ENCODE measurements around the gene UBP1. TPM values are rescaled to one million over a fixed set of nuclear protein-coding genes. Genes with fewer than 3 reads are reported as not detected.
"Not testable (repeated sequence)": the region's sequence is repeated elsewhere in the genome, so short reads cannot be mapped to it uniquely, and the experiment has no call there.

Gene UBP1
- total RNA-seq, 4 donors from 2014 or later, result 27.1 to 51.5 (median 38.8) TPM

DNA sequence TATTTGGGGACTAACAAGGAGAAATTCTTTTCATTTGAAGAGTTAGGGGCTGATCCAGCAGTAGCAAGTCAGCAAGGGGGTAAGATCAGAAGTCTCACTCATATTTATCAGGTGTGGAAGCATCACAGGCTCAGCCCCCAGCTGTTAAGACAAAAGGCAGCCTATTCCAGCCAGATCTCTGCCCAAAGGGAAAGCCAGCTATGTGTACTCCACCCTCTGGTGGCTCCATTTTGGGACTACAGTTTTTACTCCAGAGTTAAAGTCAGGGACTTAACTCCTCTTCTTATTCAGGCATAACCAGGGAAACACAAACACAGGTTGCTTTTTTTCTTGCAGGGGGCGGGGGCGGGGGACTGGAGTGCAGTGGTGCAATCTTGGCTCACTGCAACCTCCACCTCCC is 19.2 kb downstream of the UBP1 start:
- intact Hi-C loops (cut with DNase I; ENCODE audit: low total_unique reads), result no loop called here
- no peak overlapping the region for H3K4me3 ChIP-seq (ENCODE audit: low read depth, poor library complexity, severe bottlenecking)
- DNase-seq (ENCODE audit: low spot score in 2 of 2), result no peak
- TF ChIP-seq, protein P1, sequence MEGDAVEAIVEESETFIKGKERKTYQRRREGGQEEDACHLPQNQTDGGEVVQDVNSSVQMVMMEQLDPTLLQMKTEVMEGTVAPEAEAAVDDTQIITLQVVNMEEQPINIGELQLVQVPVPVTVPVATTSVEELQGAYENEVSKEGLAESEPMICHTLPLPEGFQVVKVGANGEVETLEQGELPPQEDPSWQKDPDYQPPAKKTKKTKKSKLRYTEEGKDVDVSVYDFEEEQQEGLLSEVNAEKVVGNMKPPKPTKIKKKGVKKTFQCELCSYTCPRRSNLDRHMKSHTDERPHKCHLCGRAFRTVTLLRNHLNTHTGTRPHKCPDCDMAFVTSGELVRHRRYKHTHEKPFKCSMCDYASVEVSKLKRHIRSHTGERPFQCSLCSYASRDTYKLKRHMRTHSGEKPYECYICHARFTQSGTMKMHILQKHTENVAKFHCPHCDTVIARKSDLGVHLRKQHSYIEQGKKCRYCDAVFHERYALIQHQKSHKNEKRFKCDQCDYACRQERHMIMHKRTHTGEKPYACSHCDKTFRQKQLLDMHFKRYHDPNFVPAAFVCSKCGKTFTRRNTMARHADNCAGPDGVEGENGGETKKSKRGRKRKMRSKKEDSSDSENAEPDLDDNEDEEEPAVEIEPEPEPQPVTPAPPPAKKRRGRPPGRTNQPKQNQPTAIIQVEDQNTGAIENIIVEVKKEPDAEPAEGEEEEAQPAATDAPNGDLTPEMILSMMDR (IDR thresholded peaks at IDR 0.05), result no peak
- no peak for TF ChIP-seq POLR2A (IDR thresholded peaks at IDR 0.05)
- 100% methylated on average over 2 of the region's 2 CpGs for WGBS, 2 donors

DNA sequence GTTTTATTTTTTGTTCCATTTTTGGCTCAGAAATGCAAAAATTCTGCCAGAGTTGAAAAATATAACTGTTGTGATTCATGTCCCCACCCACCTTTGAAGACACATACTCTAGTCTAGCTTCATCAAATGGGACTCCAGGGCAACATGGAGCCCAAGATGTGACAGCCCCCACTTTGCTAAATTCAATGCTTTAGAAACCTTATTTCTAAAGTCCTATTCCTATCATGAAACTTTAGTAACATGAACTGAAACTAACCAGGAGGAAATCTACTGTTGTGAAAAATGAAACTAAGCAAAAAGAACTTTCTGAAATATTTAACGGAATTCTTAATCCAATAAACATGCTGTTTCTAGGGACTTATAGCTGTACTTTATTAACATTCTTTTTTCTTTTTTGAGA is 20.3 kb downstream of the UBP1 start:
- intact Hi-C loops (cut with DNase I; ENCODE audit: low total_unique reads), result no loop called here

DNA sequence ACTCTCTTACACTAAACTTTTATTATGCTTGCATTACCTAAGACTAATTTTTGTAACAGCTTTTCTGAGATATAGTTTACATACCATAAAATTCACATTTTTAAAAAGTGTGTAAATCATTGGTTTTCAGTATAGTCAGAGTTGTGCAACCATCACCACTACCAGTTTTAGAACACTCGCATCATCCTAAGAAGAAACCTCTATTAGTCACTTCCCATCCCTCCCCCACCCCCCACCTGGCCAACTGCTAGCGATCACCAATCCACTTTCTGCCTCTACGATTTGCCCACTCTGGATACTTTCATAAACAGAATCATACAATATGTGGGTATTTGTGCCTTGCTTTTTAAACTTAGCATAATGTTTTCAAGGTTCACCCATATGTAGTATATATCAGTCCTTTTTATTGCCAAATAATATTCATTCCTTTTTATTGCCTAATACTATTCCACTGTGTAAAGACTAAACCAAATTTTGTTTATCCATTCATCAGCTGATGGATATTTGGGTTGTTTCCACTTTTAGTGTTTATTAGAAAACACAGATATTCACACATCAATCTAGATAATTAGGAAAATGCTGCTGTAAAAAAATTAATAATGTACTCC is 23.0 kb downstream of the UBP1 start:
- DNase-seq (ENCODE audit: low spot score in 2 of 2), result no peak
- 87% methylated on average over 3 of the region's 3 CpGs for WGBS, 2 donors
- intact Hi-C loops (cut with DNase I; ENCODE audit: low total_unique reads), result no loop called here
- H3K4me3 ChIP-seq (ENCODE audit: low read depth, poor library complexity, severe bottlenecking), result no peak overlapping the region
- TF ChIP-seq POLR2A (IDR thresholded peaks at IDR 0.05), result no peak

More for the DNA sequence above, 20.3 kb downstream of the UBP1 start:
- TF ChIP-seq, protein P1 (IDR thresholded peaks at IDR 0.05), result no peak
- no peak for TF ChIP-seq POLR2A (IDR thresholded peaks at IDR 0.05)
- 77 to 90% methylated on average over 1 of the region's 1 CpG for WGBS, 2 donors
- DNase-seq (ENCODE audit: low spot score in 2 of 2), result no peak
- H3K4me3 ChIP-seq (ENCODE audit: low read depth, poor library complexity, severe bottlenecking), result no peak overlapping the region

DNA sequence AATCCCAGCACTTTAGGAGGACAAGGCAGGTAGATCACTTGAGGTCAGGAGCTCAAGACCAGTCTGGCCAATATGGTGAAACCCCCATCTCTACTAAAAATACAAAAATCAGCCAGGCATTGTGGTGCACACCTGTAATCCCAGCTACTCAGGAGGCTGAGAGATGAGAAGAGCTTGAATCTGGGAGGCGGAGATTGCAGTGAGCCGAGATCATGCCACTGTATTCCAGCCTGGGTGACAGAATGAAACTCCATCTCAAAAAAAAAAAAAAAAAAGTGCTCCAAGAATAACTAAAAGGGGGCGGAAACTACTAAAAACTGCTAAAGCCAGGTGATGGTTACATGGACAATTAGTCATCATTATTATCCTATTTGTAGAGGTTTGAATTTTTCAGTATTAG is 29.4 kb downstream of the UBP1 start:
- DNase-seq (ENCODE audit: low spot score in 2 of 2); H3K4me3 ChIP-seq (ENCODE audit: low read depth, poor library complexity, severe bottlenecking); intact Hi-C loops (cut with DNase I; ENCODE audit: low total_unique reads): not testable (repeated sequence)
- 90 to 95% methylated on average over 3 of the region's 3 CpGs for WGBS, 2 donors

DNA sequence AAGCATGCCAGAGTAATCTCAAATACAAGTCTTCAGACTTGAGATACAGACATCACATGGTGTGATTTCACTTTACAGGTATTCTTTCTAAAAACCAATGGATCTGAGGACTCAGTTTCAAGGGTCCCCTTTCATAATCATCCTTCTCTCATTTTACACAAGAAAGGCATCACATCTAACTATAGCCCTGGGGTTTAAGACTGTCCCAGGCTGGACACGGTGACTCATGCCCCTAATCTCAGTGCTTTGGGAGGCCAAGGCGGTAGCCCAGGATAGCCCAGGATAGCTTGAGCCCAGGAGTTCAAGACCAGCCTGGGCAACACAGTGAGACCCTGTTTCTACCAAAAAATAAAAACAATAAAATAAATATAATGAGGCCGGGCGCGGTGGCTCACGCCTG is 36.4 kb downstream of the UBP1 start:
- H3K4me3 ChIP-seq (ENCODE audit: low read depth, poor library complexity, severe bottlenecking), result no peak overlapping the region
- TF ChIP-seq, protein P1 (IDR thresholded peaks at IDR 0.05), result no peak
- no peak for TF ChIP-seq POLR2A (IDR thresholded peaks at IDR 0.05)
- WGBS, 2 donors, result 97 to 99% methylated on average over 6 of the region's 6 CpGs
- DNase-seq (ENCODE audit: low spot score in 2 of 2), result no peak
- intact Hi-C loops (cut with DNase I; ENCODE audit: low total_unique reads), result no loop called here

DNA sequence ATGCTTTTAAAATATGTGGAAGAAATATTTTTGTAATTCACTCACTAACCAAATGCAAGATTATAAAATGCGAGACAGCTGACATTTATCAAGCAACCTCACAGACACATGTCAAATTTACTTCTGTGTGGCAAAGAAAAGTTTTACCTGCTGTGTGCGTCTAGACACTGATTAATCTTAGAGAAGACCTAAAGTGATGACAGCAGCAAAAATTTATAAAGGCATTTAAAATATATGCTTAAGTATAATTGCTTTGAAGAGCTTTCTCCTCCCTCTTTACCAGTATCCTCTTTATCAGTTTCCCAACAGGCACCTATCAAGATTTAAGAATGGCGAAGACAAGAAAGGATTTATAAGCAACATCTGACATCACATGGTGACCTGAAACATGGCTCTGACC is 37.3 kb downstream of the UBP1 start:
- 93 to 96% methylated on average over 3 of the region's 3 CpGs for WGBS, 2 donors
- DNase-seq (ENCODE audit: low spot score in 2 of 2), result no peak
- intact Hi-C loops (cut with DNase I; ENCODE audit: low total_unique reads), result no loop called here
- no peak overlapping the region for H3K4me3 ChIP-seq (ENCODE audit: low read depth, poor library complexity, severe bottlenecking)
- no peak for TF ChIP-seq POLR2A (IDR thresholded peaks at IDR 0.05)
- TF ChIP-seq, protein P1 (IDR thresholded peaks at IDR 0.05), result no peak

DNA sequence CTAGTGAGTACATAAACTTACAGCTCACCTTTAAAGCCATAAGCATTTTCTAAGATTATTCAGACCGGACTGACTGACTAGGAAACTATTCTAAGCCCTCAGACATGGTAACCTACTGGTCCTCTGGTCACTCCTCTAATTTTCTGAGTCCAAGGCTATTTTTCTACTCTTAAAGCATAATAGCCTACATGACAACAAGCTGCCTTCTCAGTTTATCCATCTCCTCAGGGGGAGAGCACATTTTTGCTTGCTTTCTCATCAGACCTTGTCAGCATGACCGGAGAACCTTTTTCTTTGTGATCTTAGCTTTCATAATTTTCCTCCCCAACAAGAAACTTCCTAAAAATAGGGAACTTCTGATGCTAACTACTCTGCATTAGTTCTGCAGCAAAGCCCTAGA is 38.4 kb downstream of the UBP1 start:
- 94 to 100% methylated on average over 2 of the region's 2 CpGs for WGBS, 2 donors
- intact Hi-C loops (cut with DNase I; ENCODE audit: low total_unique reads), result no loop called here
- TF ChIP-seq POLR2A (IDR thresholded peaks at IDR 0.05), result no peak
- TF ChIP-seq, protein P1 (IDR thresholded peaks at IDR 0.05), result no peak
- DNase-seq (ENCODE audit: low spot score in 2 of 2), result no peak
- H3K4me3 ChIP-seq (ENCODE audit: low read depth, poor library complexity, severe bottlenecking), result no peak overlapping the region
